ENCODE data around the gene TASP1.

TASP1 gene

DNA sequence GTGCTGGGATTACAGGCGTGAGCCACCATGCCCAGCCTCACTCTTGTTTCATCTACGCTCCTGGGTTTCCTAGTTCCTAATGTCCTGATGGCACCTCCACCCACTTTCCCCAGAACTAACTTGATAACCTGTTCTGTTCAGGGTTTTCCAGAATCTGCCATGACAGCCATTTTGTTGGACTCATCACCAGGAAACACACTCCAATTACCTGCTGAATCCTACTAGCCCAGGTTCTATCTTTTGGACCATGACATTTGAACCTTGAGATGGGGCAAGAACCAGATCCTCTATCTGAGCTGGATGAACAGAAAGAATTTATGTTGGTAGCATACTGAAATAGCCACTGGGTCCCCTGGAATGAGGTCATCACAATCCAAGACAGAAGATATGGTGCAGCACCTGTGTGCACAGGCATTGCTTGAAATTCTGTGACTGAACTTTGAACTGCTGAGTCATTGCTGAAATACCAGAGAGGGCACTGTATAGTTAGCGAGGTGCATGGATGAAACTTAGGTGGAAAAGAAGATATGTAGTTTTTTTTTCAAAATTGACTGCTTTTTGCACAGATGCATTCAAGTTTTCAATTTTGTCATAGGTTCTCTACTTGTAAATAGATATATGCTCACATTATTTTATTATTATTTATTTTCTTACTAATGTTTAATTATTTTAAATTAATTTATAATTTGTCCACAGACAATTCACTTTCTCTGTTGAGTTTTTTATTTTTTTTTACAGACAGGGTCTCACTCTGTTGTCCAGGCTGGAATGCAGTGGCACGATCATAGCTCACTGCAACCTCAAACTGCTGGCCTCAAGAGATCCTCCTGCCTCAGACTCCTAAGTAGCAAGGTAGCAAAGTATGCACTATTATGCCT lies 42.8 kb upstream of the TASP1 start:
- no peak for DNase-seq (ENCODE audit: extremely low spot score)
- POLR2A ChIA-PET, result no interaction called here
- TF ChIP-seq TARDBP (IDR thresholded peaks at IDR 0.05), result no peak
- TF ChIP-seq BHLHE40 (IDR thresholded peaks at IDR 0.05; ENCODE audit: borderline replicate concordance), result no peak
- no peak for TF ChIP-seq CTBP1 (IDR thresholded peaks at IDR 0.05; ENCODE audit: borderline replicate concordance)
- TF ChIP-seq HDGF (IDR thresholded peaks at IDR 0.05; ENCODE audit: borderline replicate concordance), result no peak
- TF ChIP-seq L3MBTL2 (conservative IDR thresholded peaks at IDR 0.05), result no peak
- no peak for TF ChIP-seq ARNT (IDR thresholded peaks at IDR 0.05)
- no peak for TF ChIP-seq SUZ12 (IDR thresholded peaks at IDR 0.05)
- no peak for TF ChIP-seq LEF1 (IDR thresholded peaks at IDR 0.05; ENCODE audit: borderline replicate concordance)
- no peak for TF ChIP-seq FOXK2 (IDR thresholded peaks at IDR 0.05)
- no peak for TF ChIP-seq FOXA1 (IDR thresholded peaks at IDR 0.05)
- TF ChIP-seq SP1 (IDR thresholded peaks at IDR 0.05), result no peak
- CTCF ChIA-PET, result no interaction called here

DNA sequence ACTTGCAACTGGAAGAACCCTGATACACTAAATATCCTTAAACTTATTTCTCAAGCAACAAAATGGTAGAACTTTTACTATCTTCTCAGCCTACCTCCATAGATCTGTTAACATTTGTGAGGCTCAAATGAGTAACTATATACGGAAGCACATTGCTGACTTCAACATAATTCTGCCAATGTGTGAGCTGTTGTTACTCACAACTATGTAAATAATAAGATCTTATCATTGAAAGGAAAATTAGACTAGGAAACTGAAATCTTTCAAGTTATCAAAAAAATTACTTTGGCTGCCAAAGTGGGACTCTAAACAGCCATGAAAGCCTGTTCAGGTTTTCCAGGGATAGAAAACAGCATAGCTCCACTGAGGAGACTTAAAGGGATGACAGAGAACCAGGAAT lies 40.2 kb upstream of the TASP1 start:
- TF ChIP-seq ELF4 (IDR thresholded peaks at IDR 0.05), result no peak
- TF ChIP-seq LEF1 (IDR thresholded peaks at IDR 0.05; ENCODE audit: borderline replicate concordance), result no peak
- no peak for TF ChIP-seq L3MBTL2 (conservative IDR thresholded peaks at IDR 0.05)
- TF ChIP-seq, protein P1, sequence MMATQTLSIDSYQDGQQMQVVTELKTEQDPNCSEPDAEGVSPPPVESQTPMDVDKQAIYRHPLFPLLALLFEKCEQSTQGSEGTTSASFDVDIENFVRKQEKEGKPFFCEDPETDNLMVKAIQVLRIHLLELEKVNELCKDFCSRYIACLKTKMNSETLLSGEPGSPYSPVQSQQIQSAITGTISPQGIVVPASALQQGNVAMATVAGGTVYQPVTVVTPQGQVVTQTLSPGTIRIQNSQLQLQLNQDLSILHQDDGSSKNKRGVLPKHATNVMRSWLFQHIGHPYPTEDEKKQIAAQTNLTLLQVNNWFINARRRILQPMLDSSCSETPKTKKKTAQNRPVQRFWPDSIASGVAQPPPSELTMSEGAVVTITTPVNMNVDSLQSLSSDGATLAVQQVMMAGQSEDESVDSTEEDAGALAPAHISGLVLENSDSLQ (IDR thresholded peaks at IDR 0.05), result no peak
- no peak for TF ChIP-seq SP1 (IDR thresholded peaks at IDR 0.05)
- no peak for TF ChIP-seq HDGF (IDR thresholded peaks at IDR 0.05; ENCODE audit: borderline replicate concordance)
- no peak for TF ChIP-seq CTBP1 (IDR thresholded peaks at IDR 0.05; ENCODE audit: borderline replicate concordance)
- no peak for TF ChIP-seq ZNF384 (IDR thresholded peaks at IDR 0.05)
- TF ChIP-seq BHLHE40 (IDR thresholded peaks at IDR 0.05; ENCODE audit: borderline replicate concordance), result no peak
- TF ChIP-seq ARNT (IDR thresholded peaks at IDR 0.05), result no peak
- no peak for TF ChIP-seq FOXA1 (IDR thresholded peaks at IDR 0.05)
- TF ChIP-seq FOXM1 (IDR thresholded peaks at IDR 0.05; ENCODE audit: borderline replicate concordance), result no peak

DNA sequence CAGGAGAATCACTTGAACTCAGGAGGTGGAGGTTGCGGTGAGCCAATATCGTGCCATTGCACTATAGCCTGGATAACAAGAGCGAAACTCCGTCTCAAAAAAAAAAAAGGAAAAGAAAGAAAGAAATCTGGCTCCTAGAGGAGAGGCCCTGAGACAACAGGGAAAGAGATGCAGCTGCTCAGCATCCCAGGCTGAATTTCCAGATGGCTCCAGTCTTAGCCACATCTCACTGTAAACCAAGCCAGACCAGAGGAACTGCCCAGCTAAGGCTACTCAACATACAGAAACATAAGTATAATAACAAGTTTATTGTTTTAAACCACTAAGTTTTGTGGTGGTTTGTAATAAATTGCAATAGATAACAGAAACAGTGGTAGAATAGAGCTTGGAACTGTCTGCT lies 38.5 kb upstream of the TASP1 start:
- TF ChIP-seq NFRKB (IDR thresholded peaks at IDR 0.05), result no peak
- TF ChIP-seq, protein P1 (IDR thresholded peaks at IDR 0.05), result no peak
- TF ChIP-seq SP1 (IDR thresholded peaks at IDR 0.05), result no peak
- ChIA-PET POLR2A (no interaction called here), CTCF (no interaction called here)
- DNase-seq (ENCODE audit: extremely low spot score), result no peak

More for the DNA sequence above, 40.2 kb upstream of the TASP1 start:
- no peak for DNase-seq (ENCODE audit: extremely low spot score)
- CTCF ChIA-PET, result no interaction called here
- POLR2A ChIA-PET, result no interaction called here

DNA sequence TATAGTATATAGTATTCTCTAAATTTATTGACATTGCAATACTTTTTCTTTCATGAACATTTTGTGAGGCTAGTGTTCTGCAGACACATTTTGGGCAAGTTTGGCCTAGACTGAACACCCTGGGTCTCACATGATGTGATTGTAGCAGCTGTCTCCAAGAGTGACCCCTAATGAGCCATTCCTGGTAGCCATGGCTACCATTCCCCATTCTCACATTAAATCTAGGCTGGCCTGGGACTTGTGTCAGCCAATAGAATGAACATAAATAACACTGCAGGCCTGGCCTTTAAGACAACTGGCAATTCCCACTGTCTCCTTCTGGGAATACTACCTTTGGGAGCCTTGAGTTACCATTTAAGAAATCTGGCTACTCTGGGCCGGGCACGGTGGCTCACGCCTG lies 38.0 kb upstream of the TASP1 start:
- CTCF ChIA-PET, result no interaction called here
- POLR2A ChIA-PET, result no interaction called here

DNA sequence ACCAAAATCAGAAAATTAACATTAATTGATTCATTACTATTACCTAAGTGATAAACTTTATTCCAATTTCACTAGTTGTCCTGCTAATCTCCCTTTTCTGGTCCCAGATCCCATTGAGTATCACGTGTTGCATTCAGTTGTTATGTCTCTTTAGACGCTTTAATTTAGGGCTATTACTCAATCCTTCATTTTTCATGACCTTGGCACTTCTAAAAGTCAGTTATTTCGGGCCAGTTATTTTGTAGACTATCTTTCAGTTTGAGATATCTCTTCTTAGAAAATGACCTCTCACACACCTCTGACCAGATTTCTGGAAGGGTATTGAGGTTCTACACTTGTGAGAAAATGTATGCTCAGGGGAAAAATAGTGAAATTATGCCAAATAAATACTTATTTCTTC lies 34.0 kb upstream of the TASP1 start:
- DNase-seq (ENCODE audit: extremely low spot score), result no peak
- POLR2A ChIA-PET, result no interaction called here
- CTCF ChIA-PET, result no interaction called here
- TF ChIP-seq TARDBP (IDR thresholded peaks at IDR 0.05), result no peak
- TF ChIP-seq HDGF (IDR thresholded peaks at IDR 0.05; ENCODE audit: borderline replicate concordance), result no peak
- TF ChIP-seq CTBP1 (IDR thresholded peaks at IDR 0.05; ENCODE audit: borderline replicate concordance), result no peak
- no peak for TF ChIP-seq FOXM1 (IDR thresholded peaks at IDR 0.05; ENCODE audit: borderline replicate concordance)
- TF ChIP-seq, protein P1 (IDR thresholded peaks at IDR 0.05), result no peak
- no peak for TF ChIP-seq ZNF384 (IDR thresholded peaks at IDR 0.05)
- TF ChIP-seq LEF1 (IDR thresholded peaks at IDR 0.05; ENCODE audit: borderline replicate concordance), result no peak
- no peak for TF ChIP-seq ELF4 (IDR thresholded peaks at IDR 0.05)
- TF ChIP-seq FOXK2 (IDR thresholded peaks at IDR 0.05), result no peak
- TF ChIP-seq L3MBTL2 (conservative IDR thresholded peaks at IDR 0.05), result no peak
- TF ChIP-seq ARNT (IDR thresholded peaks at IDR 0.05), result no peak
- no peak for TF ChIP-seq FOXA1 (IDR thresholded peaks at IDR 0.05)
- no peak for TF ChIP-seq SUZ12 (IDR thresholded peaks at IDR 0.05)
- TF ChIP-seq SP1 (IDR thresholded peaks at IDR 0.05), result no peak
- no peak for TF ChIP-seq BHLHE40 (IDR thresholded peaks at IDR 0.05; ENCODE audit: borderline replicate concordance)
- TF ChIP-seq NFRKB (IDR thresholded peaks at IDR 0.05), result no peak

More for the DNA sequence above, 38.0 kb upstream of the TASP1 start:
- no peak for DNase-seq (ENCODE audit: extremely low spot score)
- TF ChIP-seq, protein P1 (IDR thresholded peaks at IDR 0.05), result no peak
- TF ChIP-seq CTBP1 (IDR thresholded peaks at IDR 0.05; ENCODE audit: borderline replicate concordance), result no peak
- TF ChIP-seq LEF1 (IDR thresholded peaks at IDR 0.05; ENCODE audit: borderline replicate concordance), result no peak
- no peak for TF ChIP-seq L3MBTL2 (conservative IDR thresholded peaks at IDR 0.05)
- no peak for TF ChIP-seq NFRKB (IDR thresholded peaks at IDR 0.05)
- no peak for TF ChIP-seq SUZ12 (IDR thresholded peaks at IDR 0.05)
- no peak for TF ChIP-seq FOXK2 (IDR thresholded peaks at IDR 0.05)
- TF ChIP-seq HDGF (IDR thresholded peaks at IDR 0.05; ENCODE audit: borderline replicate concordance), result no peak
- TF ChIP-seq ELF4 (IDR thresholded peaks at IDR 0.05), result no peak
- TF ChIP-seq SP1 (IDR thresholded peaks at IDR 0.05), result no peak
- TF ChIP-seq FOXM1 (IDR thresholded peaks at IDR 0.05; ENCODE audit: borderline replicate concordance), result no peak
- no peak for TF ChIP-seq ARNT (IDR thresholded peaks at IDR 0.05)
- TF ChIP-seq FOXA1 (IDR thresholded peaks at IDR 0.05), result no peak
- no peak for TF ChIP-seq ZNF384 (IDR thresholded peaks at IDR 0.05)
- no peak for TF ChIP-seq BHLHE40 (IDR thresholded peaks at IDR 0.05; ENCODE audit: borderline replicate concordance)
- no peak for TF ChIP-seq TARDBP (IDR thresholded peaks at IDR 0.05)

Measured in HEK293T (cell line).